Calu3 (cell line): ENCODE measurements around the gene FNDC3B. TPM values are rescaled to one million over a fixed set of nuclear protein-coding genes. Genes with fewer than 3 reads are reported as not detected.

Source experiments
- BruUV-seq: library from RNA; stranded (reverse); fragments of 400-500 nt; replicated peaks from 2 replicates; lab custom pipeline; 2021; lab: Mats Ljungman, UMichigan
- CTCF ChIA-PET: fragments of 300-600 bp; sonication (Branson Sonifier 250); formaldehyde crosslinking; loops from one replicate; lab custom pipeline; 2022; ENCODE audit warnings: antibody characterized with exemption; lab: Charles Lee
- DNase-seq: peaks from one replicate; pipeline ENCODE4 v3.0.0; 2022
- H3K27ac Mint-ChIP-seq: one replicate; pipeline ENCODE4 v1.8.0; 2022; ENCODE audit warnings: mixed read lengths; ENCODE audit not compliant: unreplicated experiment
- H3K27me3 Mint-ChIP-seq: one replicate; pipeline ENCODE4 v1.8.0; 2022; ENCODE audit warnings: mixed read lengths; ENCODE audit not compliant: unreplicated experiment
- H3K36me3 Mint-ChIP-seq: one replicate; pipeline ENCODE4 v1.8.0; 2022; ENCODE audit warnings: mild to moderate bottlenecking, moderate library complexity, mixed read lengths; ENCODE audit not compliant: insufficient read depth, unreplicated experiment
- H3K4me1 Mint-ChIP-seq: one replicate; pipeline ENCODE4 v1.8.0; 2022; ENCODE audit warnings: mild to moderate bottlenecking, low read depth, mixed read lengths; ENCODE audit not compliant: unreplicated experiment
- H3K4me3 Mint-ChIP-seq: one replicate; pipeline ENCODE4 v1.8.0; 2022; ENCODE audit warnings: mild to moderate bottlenecking, low read depth, moderate library complexity, mixed read lengths; ENCODE audit not compliant: unreplicated experiment
- H3K9me3 Mint-ChIP-seq: one replicate; pipeline ENCODE4 v1.8.0; 2022; ENCODE audit warnings: low read depth, mixed read lengths; ENCODE audit not compliant: unreplicated experiment
- CTCF ChIP-seq: fragments of 200-600 bp; IDR thresholded peaks from one replicate; pipeline ENCODE4 v1.8.0; 2022; ENCODE audit warnings: antibody characterized with exemption; ENCODE audit not compliant: unreplicated experiment
- intact Hi-C: fragments of 100-400 bp; cut with micrococcal nuclease; formaldehyde crosslinking; loops from one replicate; pipeline ENCODE4 v1.10.0; 2022; ENCODE audit not compliant: unreplicated experiment
- total RNA-seq: library from RNA; stranded (reverse); gene quantifications from 2 replicates; pipeline ENCODE4 v1.2.3, GENCODE V29; 2022

The FNDC3B gene
- total RNA-seq, 1 experiment from 2014 or later: 453 TPM

- intact Hi-C loops: no loop called here
- Mint-ChIP-seq H3K27me3 (no peaks in the 10 kb centered on the region), H3K4me1 (peaks cover 96% of the 10 kb centered on the region), H3K36me3 (peaks cover 98% of the 10 kb centered on the region), H3K27ac (peak overlapping the region; percentile 39), H3K9me3 (no peaks in the 10 kb centered on the region), H3K4me3 (no peak overlapping the region)
- CTCF ChIA-PET: no interaction called here
- BruUV-seq: no TSS peak
- TF ChIP-seq CTCF: no peak
- DNase-seq: no peak
Observed at GRCh38 chr3:172082269-172082668, 42.9 kb downstream of the FNDC3B start.

- Mint-ChIP-seq H3K27ac (peak overlapping the region; percentile 48), H3K4me3 (no peak overlapping the region), H3K9me3 (no peaks in the 10 kb centered on the region), H3K27me3 (no peaks in the 10 kb centered on the region), H3K36me3 (peaks cover 98% of the 10 kb centered on the region), H3K4me1 (peaks cover 96% of the 10 kb centered on the region)
- intact Hi-C loops: no loop called here
- BruUV-seq: no TSS peak
- CTCF ChIA-PET: no interaction called here
- no peak for TF ChIP-seq CTCF
- no peak for DNase-seq
Observed at GRCh38 chr3:172082820-172083513, 43.6 kb downstream of the FNDC3B start.

- no peak for DNase-seq
- H3K36me3 Mint-ChIP-seq: peaks cover 90% of the 10 kb centered on the region
- intact Hi-C loops: no loop called here
- no peak for TF ChIP-seq CTCF
- no peaks in the 10 kb centered on the region for H3K27me3 Mint-ChIP-seq
- CTCF ChIA-PET: interaction anchor here (0.6 to 0.8 kb wide), 2 partner anchors 18 to 383 kb away, joined by 3 to 4 read pairs; no protein-coding TSS in a partner anchor
- no peaks in the 10 kb centered on the region for H3K9me3 Mint-ChIP-seq
- H3K4me1 Mint-ChIP-seq: peaks cover 89% of the 10 kb centered on the region
- H3K27ac Mint-ChIP-seq: peak overlapping the region; percentile 48
- BruUV-seq: no TSS peak
- no peak overlapping the region for H3K4me3 Mint-ChIP-seq
Observed at GRCh38 chr3:172083995-172084409, 44.6 kb downstream of the FNDC3B start.

GRCh38 chr3:172084871-172085556 lies 45.6 kb downstream of the FNDC3B start:
- Mint-ChIP-seq H3K9me3 (no peaks in the 10 kb centered on the region), H3K4me3 (no peak overlapping the region), H3K27me3 (no peaks in the 10 kb centered on the region), H3K27ac (peak overlapping the region; percentile 48), H3K4me1 (peaks cover 89% of the 10 kb centered on the region), H3K36me3 (peaks cover 83% of the 10 kb centered on the region)
- BruUV-seq: no TSS peak
- CTCF ChIA-PET: interaction anchor here (0.6 to 0.8 kb wide), 2 partner anchors 19 to 47 kb away, joined by 3 read pairs; no protein-coding TSS in a partner anchor
- no peak for TF ChIP-seq CTCF
- intact Hi-C loops: no loop called here
- no peak for DNase-seq
